ENCODE data around the gene COL27A1. TPM values are rescaled to one million over a fixed set of nuclear protein-coding genes. Genes with fewer than 3 reads are reported as not detected.

The COL27A1 gene
- total RNA-seq, 2 experiments from 2014 or later, result not detected

DNA sequence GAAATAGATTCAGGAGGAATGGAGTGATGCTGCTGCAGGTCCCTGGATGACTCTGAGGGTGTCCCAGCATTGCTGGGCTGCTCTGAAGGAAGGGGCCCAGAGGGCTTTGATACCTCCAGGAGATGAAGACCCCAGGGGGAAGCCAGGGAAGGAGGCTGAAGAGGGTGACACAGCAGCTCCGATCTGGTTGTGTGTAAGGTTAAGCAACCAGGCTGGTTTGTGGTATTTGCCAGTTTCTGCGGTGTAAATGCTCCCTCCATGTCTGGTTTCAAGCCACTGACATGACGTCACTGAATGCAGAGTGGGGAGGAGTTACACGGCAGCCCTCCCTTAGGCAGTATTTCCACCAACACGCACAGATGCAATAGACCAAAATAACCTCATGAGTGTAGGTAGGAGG is 127.6 kb downstream of the COL27A1 start:
- no peaks in the 10 kb centered on the region for H3K9me3 ChIP-seq (ENCODE audit: low read length)
- no peak overlapping the region for H3K4me3 ChIP-seq (ENCODE audit: low read depth, low read length, poor library complexity, severe bottlenecking)
- CTCF ChIA-PET (ENCODE audit: unreplicated experiment), result no interaction called here
- no peaks in the 10 kb centered on the region for H4K20me1 ChIP-seq (ENCODE audit: insufficient read depth, low read length)
- no peak overlapping the region for H3K4me2 ChIP-seq (ENCODE audit: low read length)
- H3K79me2 ChIP-seq (ENCODE audit: insufficient read depth, low read depth, low read length), result no peaks in the 10 kb centered on the region
- intact Hi-C loops (cut with micrococcal nuclease; ENCODE audit: unreplicated experiment), result no loop called here
- H3K4me1 ChIP-seq (ENCODE audit: insufficient read depth, low read length, poor library complexity, severe bottlenecking), result no peaks in the 10 kb centered on the region
- H2AFZ ChIP-seq (ENCODE audit: low read length), result no peak overlapping the region
- no peaks in the 10 kb centered on the region for H3K9me2 ChIP-seq (ENCODE audit: insufficient read depth, low read length)
- H3K36me3 ChIP-seq (ENCODE audit: insufficient read depth, low read length), result no peaks in the 10 kb centered on the region
- no peak for DNase-seq (ENCODE audit: low spot score)
- TF ChIP-seq, protein P1, sequence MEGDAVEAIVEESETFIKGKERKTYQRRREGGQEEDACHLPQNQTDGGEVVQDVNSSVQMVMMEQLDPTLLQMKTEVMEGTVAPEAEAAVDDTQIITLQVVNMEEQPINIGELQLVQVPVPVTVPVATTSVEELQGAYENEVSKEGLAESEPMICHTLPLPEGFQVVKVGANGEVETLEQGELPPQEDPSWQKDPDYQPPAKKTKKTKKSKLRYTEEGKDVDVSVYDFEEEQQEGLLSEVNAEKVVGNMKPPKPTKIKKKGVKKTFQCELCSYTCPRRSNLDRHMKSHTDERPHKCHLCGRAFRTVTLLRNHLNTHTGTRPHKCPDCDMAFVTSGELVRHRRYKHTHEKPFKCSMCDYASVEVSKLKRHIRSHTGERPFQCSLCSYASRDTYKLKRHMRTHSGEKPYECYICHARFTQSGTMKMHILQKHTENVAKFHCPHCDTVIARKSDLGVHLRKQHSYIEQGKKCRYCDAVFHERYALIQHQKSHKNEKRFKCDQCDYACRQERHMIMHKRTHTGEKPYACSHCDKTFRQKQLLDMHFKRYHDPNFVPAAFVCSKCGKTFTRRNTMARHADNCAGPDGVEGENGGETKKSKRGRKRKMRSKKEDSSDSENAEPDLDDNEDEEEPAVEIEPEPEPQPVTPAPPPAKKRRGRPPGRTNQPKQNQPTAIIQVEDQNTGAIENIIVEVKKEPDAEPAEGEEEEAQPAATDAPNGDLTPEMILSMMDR (conservative IDR thresholded peaks at IDR 0.05; ENCODE audit: low read length), result no peak
- TF ChIP-seq EZH2phosphoT487 (IDR thresholded peaks at IDR 0.05; ENCODE audit: borderline replicate concordance, low read depth, low read length), result no peak
- BruUV-seq (replicated peaks), result no TSS peak
- POLR2A ChIA-PET, result no interaction called here
- H3K27ac ChIP-seq (ENCODE audit: low read depth, low read length, poor library complexity, severe bottlenecking), result no peak overlapping the region

DNA sequence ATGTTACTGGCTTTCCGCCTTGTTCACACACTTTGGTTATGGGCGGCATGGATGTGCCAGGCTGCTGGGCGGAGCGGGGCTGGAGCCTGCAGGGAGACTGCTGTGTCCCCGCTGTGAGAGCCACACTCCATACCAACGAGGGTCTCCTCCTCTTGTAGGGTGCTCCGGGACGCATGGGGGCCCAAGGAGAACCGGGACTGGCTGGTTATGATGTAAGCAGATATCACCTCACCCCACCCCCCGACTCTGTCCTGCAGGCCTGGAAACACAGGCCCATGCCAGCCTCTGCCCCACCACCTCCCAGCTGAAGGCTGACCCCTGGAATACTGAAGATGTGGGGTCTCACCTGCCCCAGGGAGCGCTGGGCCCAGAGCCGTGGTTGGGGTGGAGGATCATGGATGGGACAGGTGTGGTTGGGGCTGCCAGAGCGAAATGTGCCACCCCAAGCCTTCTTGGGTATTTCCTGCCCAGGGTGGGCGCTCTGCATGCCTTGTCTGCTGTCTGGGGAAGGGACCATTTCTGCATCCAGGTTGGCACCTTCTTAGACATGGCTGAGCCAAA is 128.3 kb downstream of the COL27A1 start:
- Histone ChIP-seq H4K20me1 (ENCODE audit: insufficient read depth, low read length) (no peaks in the 10 kb centered on the region), H3K9me3 (ENCODE audit: low read length) (no peaks in the 10 kb centered on the region), H3K4me3 (ENCODE audit: low read depth, low read length, poor library complexity, severe bottlenecking) (no peak overlapping the region), H3K9me2 (ENCODE audit: insufficient read depth, low read length) (no peaks in the 10 kb centered on the region), H3K4me2 (ENCODE audit: low read length) (no peak overlapping the region), H3K27ac (ENCODE audit: low read depth, low read length, poor library complexity, severe bottlenecking) (no peak overlapping the region), H3K79me2 (ENCODE audit: insufficient read depth, low read depth, low read length) (no peaks in the 10 kb centered on the region), H3K4me1 (ENCODE audit: insufficient read depth, low read length, poor library complexity, severe bottlenecking) (no peaks in the 10 kb centered on the region), H2AFZ (ENCODE audit: low read length) (no peak overlapping the region), H3K36me3 (ENCODE audit: insufficient read depth, low read length) (no peaks in the 10 kb centered on the region)
- intact Hi-C loops (cut with micrococcal nuclease; ENCODE audit: unreplicated experiment), result no loop called here
- no peak for DNase-seq (ENCODE audit: low spot score)
- TF ChIP-seq, protein P1 (conservative IDR thresholded peaks at IDR 0.05; ENCODE audit: low read length), result no peak
- TF ChIP-seq EZH2phosphoT487 (IDR thresholded peaks at IDR 0.05; ENCODE audit: borderline replicate concordance, low read depth, low read length), result no peak
- no TSS peak for BruUV-seq (replicated peaks)
- POLR2A ChIA-PET, result no interaction called here
- CTCF ChIA-PET (ENCODE audit: unreplicated experiment), result no interaction called here

DNA sequence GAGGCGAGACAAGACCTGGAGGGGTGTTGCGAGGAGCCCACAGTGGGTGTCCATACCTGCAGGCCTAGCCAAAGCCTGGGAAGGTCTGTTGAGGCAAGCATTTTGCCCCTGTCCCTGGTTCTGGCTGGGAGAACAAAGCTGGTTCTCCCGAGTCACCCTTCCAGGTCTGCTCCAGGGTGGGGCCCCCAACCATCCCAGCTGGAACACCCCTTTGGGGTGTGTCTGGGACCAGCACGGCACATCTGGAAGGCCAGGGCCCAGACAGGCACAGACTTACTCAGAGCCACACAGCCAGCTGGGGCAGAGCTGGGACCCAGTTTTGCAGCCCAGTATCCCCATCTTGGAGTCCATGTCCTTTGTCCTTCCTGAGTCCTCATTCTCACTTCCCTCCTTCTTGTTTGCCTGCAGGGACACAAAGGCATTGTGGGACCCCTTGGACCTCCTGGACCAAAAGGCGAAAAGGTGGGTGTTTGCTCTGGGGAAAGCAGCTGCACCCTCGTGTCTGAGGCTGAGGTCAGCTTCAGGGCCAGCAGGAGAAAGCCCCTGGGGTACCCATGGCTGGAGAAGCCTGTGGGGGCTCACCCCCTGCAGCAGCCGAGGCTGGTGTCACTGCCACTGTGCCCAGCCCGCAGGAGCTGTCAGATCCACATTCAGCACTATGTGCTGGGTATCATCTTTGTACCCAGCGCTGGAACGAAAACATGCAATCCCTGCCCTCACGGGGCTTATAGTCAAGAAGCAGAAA is 129.2 kb downstream of the COL27A1 start:
- H2AFZ ChIP-seq (ENCODE audit: low read length), result no peak overlapping the region
- no peaks in the 10 kb centered on the region for H3K36me3 ChIP-seq (ENCODE audit: insufficient read depth, low read length)
- TF ChIP-seq, protein P1 (conservative IDR thresholded peaks at IDR 0.05; ENCODE audit: low read length), result no peak
- TF ChIP-seq EZH2phosphoT487 (IDR thresholded peaks at IDR 0.05; ENCODE audit: borderline replicate concordance, low read depth, low read length), result no peak
- no peak overlapping the region for H3K27ac ChIP-seq (ENCODE audit: low read depth, low read length, poor library complexity, severe bottlenecking)
- no TSS peak for BruUV-seq (replicated peaks)
- H3K9me2 ChIP-seq (ENCODE audit: insufficient read depth, low read length), result no peaks in the 10 kb centered on the region
- intact Hi-C loops (cut with micrococcal nuclease; ENCODE audit: unreplicated experiment), result no loop called here
- no peaks in the 10 kb centered on the region for H4K20me1 ChIP-seq (ENCODE audit: insufficient read depth, low read length)
- DNase-seq (ENCODE audit: low spot score), result no peak
- H3K4me1 ChIP-seq (ENCODE audit: insufficient read depth, low read length, poor library complexity, severe bottlenecking), result no peaks in the 10 kb centered on the region
- no peak overlapping the region for H3K4me2 ChIP-seq (ENCODE audit: low read length)
- no peak overlapping the region for H3K4me3 ChIP-seq (ENCODE audit: low read depth, low read length, poor library complexity, severe bottlenecking)
- H3K9me3 ChIP-seq (ENCODE audit: low read length), result no peaks in the 10 kb centered on the region
- no peaks in the 10 kb centered on the region for H3K79me2 ChIP-seq (ENCODE audit: insufficient read depth, low read depth, low read length)
- ChIA-PET CTCF (ENCODE audit: unreplicated experiment) (no interaction called here), POLR2A (no interaction called here)
